Brain microvascular endothelial cell (primary cell): ENCODE measurements around the gene ROBO1.

Experiments used
- DNase-seq: peaks from one replicate; pipeline ENCODE4 v3.0.0-alpha.2; 2020
- H3K27ac ChIP-seq: fragments of 250-450 bp; sonication (Bioruptor Pico); 2 replicates; pipeline ENCODE4 v1.5.1; 2020; ENCODE audit warnings: mild to moderate bottlenecking, moderate library complexity
- H3K27me3 ChIP-seq: fragments of 250-450 bp; sonication (Bioruptor Pico); replicated peaks from 2 replicates; pipeline ENCODE4 v1.5.1; 2020; ENCODE audit warnings: mild to moderate bottlenecking
- H3K36me3 ChIP-seq: fragments of 250-450 bp; sonication (Bioruptor Pico); replicated peaks from 2 replicates; pipeline ENCODE4 v1.5.1; 2020; ENCODE audit warnings: mild to moderate bottlenecking
- H3K4me3 ChIP-seq: 2 replicates; pipeline ENCODE4 v1.5.1; 2011; ENCODE audit warnings: low read depth, mild to moderate bottlenecking, control low read depth, low read length, moderate library complexity
- CTCF ChIP-seq: IDR thresholded peaks from 2 replicates; pipeline ENCODE4 v1.5.1; 2011; ENCODE audit warnings: low read depth, mild to moderate bottlenecking, moderate library complexity, low read length, control low read depth, inconsistent platforms; ENCODE audit errors: missing control alignments
- in situ Hi-C: cut with HindIII; loops from 2 replicates; pipeline ENCODE4 v1.10.0; 2017; ENCODE audit warnings: low sequenced_read_pairs, low pct_ligation_motif_present

Gene ROBO1

GRCh38 chr3:79012946-79013362, 754.8 kb downstream of the ROBO1 start:
- Histone ChIP-seq H3K27me3 (no peaks in the 10 kb centered on the region), H3K36me3 (no peaks in the 10 kb centered on the region), H3K27ac (no peak overlapping the region), H3K4me3 (no peak overlapping the region)
- no peak for DNase-seq
- no peak for TF ChIP-seq CTCF
- in situ Hi-C loops = loop anchor here (25.0 kb wide), 1 partner anchor 351 kb away; no protein-coding TSS in a partner anchor

GRCh38 chr3:79012530-79012913, 755.3 kb downstream of the ROBO1 start:
- in situ Hi-C loops = loop anchor here (25.0 kb wide), 1 partner anchor 350 kb away; no protein-coding TSS in a partner anchor
- H3K27ac ChIP-seq = no peak overlapping the region
- no peak overlapping the region for H3K4me3 ChIP-seq
- no peaks in the 10 kb centered on the region for H3K27me3 ChIP-seq
- no peak for TF ChIP-seq CTCF
- H3K36me3 ChIP-seq = no peaks in the 10 kb centered on the region
- no peak for DNase-seq

- H3K4me3 ChIP-seq = no peak overlapping the region
- H3K27ac ChIP-seq = no peak overlapping the region
- no peaks in the 10 kb centered on the region for H3K27me3 ChIP-seq
- in situ Hi-C loops = loop anchor here (25.0 kb wide), 1 partner anchor 350 kb away; no protein-coding TSS in a partner anchor
- no peak for DNase-seq
- TF ChIP-seq CTCF = no peak
- H3K36me3 ChIP-seq = no peaks in the 10 kb centered on the region
Observed at GRCh38 chr3:79011821-79012529, 755.8 kb downstream of the ROBO1 start.

- TF ChIP-seq CTCF = no peak
Observed at GRCh38 chr3:79009861-79010260, 757.9 kb downstream of the ROBO1 start.

GRCh38 chr3:79006077-79006476, 761.7 kb downstream of the ROBO1 start:
- DNase-seq = no peak
- H3K4me3 ChIP-seq = no peak overlapping the region
- H3K27ac ChIP-seq = no peak overlapping the region
- H3K27me3 ChIP-seq = no peaks in the 10 kb centered on the region
- in situ Hi-C loops = loop anchor here (25.0 kb wide), 1 partner anchor 344 kb away; no protein-coding TSS in a partner anchor
- no peak for TF ChIP-seq CTCF
- no peaks in the 10 kb centered on the region for H3K36me3 ChIP-seq

More at GRCh38 chr3:79009861-79010260, 757.9 kb downstream of the ROBO1 start:
- DNase-seq = no peak
- in situ Hi-C loops = loop anchor here (25.0 kb wide), 1 partner anchor 348 kb away; no protein-coding TSS in a partner anchor
- Histone ChIP-seq H3K36me3 (no peaks in the 10 kb centered on the region), H3K27ac (no peak overlapping the region), H3K27me3 (no peaks in the 10 kb centered on the region), H3K4me3 (no peak overlapping the region)
